ENCODE data around the gene SLC39A13.

- TF ChIP-seq CTCF (IDR thresholded peaks at IDR 0.05; ENCODE audit: borderline replicate concordance, extremely low read depth, low read length, poor library complexity, severe bottlenecking), result no peak
- TF ChIP-seq EZH2 (IDR thresholded peaks at IDR 0.05; ENCODE audit: borderline replicate concordance, low read depth, low read length, severe bottlenecking), result no peak
These were observed 28.3 kb downstream of the SLC39A13 start for GRCh38 chr11:47436726-47437125.
